Tibial nerve (tissue), 4 donors: Measurements from ENCODE around the gene GPR135.

Source experiments
- EP300 ChIP-seq, 2 donors: sonication (generic); formaldehyde crosslinking; IDR thresholded peaks; one replicate each; pipeline ENCODE4 v1.6.1; 2017; ENCODE audit warnings: antibody characterized with exemption in 2 of 2, mild to moderate bottlenecking in 1 of 2
- POLR2A ChIP-seq, 2 donors: fragments of 450-650 bp; IDR thresholded peaks; one replicate each; pipeline ENCODE4 v1.6.1; 2017; ENCODE audit warnings: antibody characterized with exemption in 2 of 2, mild to moderate bottlenecking in 2 of 2, moderate library complexity in 2 of 2
- TF ChIP-seq, protein P1 (sequence below), 5 experiments: fragments of 200-600 bp in 3 of 5; fragments of 450-650 bp in 2 of 5; sonication (generic) in 3 of 5; IDR thresholded peaks; one replicate each; pipeline ENCODE4 v1.5.1; 2016 to 2019; ENCODE audit warnings: antibody characterized with exemption in 5 of 5, mild to moderate bottlenecking in 3 of 5, moderate library complexity in 2 of 5

DNA sequence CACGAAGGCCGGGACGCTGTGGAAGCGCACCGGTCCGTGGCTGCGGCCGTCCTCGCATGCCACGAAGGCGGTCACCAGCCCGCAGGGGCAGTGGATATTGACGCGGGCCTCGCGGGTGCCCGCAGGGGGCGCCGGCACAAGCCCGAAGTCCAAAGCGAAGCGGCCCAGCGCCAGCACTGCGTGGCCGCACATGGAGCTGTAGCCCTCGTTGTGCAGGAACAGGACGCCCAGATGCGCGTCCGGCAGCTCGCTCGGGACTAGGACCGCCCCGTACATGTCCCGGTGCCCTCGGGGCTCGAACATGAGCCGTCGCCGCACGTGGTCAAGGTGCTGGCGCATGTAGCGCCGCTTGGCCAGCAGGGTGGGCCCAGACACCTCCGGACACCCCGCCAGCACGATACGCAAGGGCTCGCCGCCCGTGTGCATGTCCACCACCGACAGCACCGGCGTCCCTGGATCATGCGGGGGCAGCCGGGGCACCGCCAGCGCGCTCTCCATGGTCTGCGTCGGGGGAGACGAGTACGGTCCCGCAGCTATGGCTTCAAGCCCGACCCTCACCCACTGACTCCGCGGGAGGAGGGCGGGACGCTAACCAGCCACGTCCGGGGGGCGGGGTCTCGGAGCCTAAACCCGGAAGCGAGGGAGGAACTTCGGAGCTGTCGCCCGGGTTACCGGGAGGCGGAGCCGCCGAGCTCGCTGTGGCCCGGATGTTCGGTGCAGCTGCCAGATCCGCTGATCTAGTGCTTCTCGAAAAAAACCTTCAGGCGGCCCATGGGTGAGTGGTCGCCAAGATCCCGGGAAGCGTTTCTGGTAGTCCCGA, 18.8 kb upstream of the GPR135 start, which contains the start of the genes JKAMP and L3HYPDH:
- TF ChIP-seq, protein P1, sequence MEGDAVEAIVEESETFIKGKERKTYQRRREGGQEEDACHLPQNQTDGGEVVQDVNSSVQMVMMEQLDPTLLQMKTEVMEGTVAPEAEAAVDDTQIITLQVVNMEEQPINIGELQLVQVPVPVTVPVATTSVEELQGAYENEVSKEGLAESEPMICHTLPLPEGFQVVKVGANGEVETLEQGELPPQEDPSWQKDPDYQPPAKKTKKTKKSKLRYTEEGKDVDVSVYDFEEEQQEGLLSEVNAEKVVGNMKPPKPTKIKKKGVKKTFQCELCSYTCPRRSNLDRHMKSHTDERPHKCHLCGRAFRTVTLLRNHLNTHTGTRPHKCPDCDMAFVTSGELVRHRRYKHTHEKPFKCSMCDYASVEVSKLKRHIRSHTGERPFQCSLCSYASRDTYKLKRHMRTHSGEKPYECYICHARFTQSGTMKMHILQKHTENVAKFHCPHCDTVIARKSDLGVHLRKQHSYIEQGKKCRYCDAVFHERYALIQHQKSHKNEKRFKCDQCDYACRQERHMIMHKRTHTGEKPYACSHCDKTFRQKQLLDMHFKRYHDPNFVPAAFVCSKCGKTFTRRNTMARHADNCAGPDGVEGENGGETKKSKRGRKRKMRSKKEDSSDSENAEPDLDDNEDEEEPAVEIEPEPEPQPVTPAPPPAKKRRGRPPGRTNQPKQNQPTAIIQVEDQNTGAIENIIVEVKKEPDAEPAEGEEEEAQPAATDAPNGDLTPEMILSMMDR (IDR thresholded peaks at IDR 0.05) = peak; percentile 42 to 83 (median 80)
- TF ChIP-seq EP300 (IDR thresholded peaks at IDR 0.05) (peak; percentile 75 to 91), POLR2A (IDR thresholded peaks at IDR 0.05) (peak; percentile 56 to 86)
